HG03025 (cell line): ENCODE data around the gene TRMT44.

Source experiments
- ATAC-seq: cut with Tn5 transposase; IDR thresholded peaks from one replicate; pipeline ENCODE4 v1.9.1; 2021; ENCODE audit warnings: mild to moderate bottlenecking, moderate library complexity; ENCODE audit not compliant: unreplicated experiment, low FRiP score

TRMT44 gene

DNA sequence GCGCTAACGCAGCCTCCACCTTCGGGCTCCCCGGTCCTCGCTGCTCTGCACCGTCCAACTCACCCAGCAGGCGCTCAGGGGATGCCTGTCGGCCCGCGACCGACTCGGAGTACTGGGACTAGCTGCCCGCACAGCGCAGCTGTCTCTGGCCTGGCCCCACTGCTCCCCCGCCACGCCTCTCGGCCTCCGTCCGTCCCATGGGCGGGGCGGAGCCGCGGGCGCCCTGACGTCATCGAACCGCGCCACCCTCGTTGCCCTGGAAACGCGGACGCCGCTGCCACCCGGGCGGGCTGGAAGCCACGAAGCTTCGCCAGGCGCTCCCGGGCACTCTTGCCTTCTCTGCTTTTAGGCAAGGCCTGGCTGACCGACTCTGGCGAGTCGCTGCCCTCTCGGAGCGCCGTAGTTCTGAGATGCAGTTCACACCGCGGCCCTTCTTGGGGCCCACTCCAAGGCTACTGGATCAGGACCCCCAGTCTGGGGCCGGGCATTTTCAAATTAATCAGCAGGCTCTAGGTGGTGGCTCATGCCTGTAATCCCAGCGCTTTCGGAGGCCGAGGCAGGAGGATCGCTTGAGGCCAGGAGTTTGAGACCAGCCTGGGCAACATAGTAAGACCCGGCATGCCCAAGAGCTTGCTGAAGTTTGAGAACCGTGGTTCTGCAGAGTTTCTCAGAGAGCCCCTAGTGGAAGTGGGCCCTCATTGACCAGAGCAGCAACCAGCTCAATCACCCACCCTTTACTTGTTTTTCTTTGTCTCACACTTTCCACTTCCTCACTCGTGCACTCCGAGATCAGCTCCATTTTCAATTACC lies 12.1 kb upstream of the TRMT44 start:
- peak; percentile 89 for ATAC-seq

GRCh38 chr4:8431553-8431952 lies 9.0 kb upstream of the TRMT44 start:
- ATAC-seq, result no peak

DNA sequence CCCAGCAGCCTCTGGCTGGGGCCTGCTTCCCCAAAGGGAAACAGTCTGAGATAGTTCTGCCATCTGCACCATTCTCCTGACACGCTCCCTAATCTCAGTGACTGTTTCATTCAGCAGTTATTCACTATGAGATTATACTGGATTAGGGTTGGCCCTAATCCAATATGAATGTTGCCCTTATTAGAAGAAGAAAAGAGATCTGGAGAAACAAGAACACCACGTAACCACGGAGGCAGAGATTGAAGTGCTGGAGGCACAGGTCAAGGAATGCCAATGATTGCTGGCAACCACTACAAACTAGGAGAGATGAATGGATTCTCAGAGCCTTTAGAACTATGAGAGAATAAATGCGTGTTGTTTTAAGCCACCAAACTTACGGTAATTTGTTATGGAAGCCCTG lies 7.4 kb upstream of the TRMT44 start:
- ATAC-seq, result no peak

GRCh38 chr4:8434251-8435073 lies 6.1 kb upstream of the TRMT44 start:
- ATAC-seq, result no peak

- ATAC-seq, result peak; percentile 69
Observed at GRCh38 chr4:8435656-8436121, 4.9 kb upstream of the TRMT44 start.

DNA sequence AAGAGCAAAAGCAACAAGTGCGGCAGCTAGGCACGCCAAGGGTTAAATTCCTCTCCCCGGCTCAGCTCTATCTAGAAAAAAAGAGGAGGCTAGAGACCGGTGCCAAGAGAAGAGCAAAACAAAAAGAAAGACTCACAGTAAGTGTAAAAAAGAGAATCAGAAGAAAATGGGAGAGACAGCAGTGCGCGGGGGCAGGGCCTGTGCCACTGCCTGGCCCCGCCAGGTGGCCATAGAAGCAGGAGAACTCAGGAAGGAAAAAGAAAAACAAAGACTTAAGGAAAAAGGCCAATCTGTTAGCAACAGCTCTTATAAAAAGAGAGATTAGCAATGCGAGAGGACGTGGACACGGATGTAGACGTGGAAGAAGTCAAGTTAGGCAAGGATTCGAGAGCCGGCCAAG lies 3.3 kb upstream of the TRMT44 start:
- ATAC-seq, result no peak

DNA sequence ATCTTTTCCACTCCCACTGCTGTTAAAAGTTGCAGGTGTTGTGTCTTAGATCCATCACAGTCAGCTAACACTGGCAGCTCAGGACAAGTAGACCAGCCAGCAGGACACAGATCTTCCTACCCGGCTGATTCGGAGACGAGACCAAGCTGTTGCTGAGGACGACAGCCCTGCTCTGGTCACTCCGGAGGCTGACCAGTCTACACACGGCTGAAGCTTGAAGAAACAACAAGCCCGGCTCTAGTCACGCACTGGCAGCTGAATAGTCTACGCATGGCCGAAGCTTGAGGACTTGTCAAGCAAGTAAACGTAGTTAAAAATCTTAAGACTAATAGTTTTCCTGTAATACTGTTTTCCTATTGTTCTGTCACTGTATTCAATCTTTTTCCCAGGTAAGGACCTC lies 1.8 kb upstream of the TRMT44 start:
- no peak for ATAC-seq

DNA sequence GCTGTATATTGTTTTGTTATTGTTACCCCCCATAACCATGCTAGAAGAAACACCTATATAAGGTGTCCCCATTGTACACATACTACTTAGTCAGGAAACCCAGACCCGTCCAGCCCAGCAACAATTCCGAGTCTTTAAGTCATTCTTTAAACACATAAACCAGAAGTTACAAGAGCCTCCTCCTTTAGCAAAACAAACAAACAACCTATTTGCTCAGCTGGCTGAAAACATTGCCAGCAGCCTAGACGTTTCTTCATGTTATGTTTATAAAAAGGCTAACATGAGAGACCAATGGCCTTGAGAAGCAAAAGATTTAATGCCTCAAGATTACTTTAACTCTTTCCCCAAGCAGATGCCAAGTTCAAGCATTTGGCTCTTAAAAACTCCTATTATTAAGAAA lies 1.4 kb upstream of the TRMT44 start:
- no peak for ATAC-seq

- peak; percentile 22 for ATAC-seq
Observed at GRCh38 chr4:8439914-8440491, 574 bp upstream of the TRMT44 start.

DNA sequence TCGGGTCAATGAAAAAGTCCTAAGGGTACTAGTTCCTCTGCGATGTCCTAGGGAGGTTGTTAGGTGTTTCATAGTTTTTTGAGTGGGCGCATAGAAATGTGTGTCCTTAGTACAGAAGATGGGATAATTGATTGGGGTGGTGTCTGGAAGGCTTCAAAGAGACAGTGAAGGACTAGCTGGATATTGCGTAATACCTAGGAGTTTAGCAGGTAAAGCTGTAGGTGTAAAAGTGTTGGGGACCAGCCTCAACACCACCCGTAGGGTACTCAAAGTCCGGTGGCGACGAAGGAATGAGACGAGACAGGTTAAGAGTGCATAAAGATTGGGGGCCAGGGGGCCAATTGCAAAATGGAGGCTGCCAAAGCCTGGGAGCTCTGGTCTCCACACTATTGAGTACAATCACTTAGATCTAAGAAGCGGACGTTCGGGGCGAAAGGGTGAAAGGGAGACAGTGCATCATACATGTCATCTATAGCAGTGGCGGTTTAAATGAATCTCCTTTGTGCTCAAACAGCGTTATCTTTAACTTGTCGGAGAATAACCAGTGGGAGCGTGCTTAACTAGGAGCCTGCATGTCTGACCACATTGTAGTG lies 1.0 kb downstream of the TRMT44 start:
- no peak for ATAC-seq

GRCh38 chr4:8442596-8443358 lies 2.2 kb downstream of the TRMT44 start:
- no peak for ATAC-seq

- ATAC-seq, result no peak
Observed at GRCh38 chr4:8443801-8444200, 3.2 kb downstream of the TRMT44 start.

- ATAC-seq, result no peak
Observed at GRCh38 chr4:8446122-8446521, 5.5 kb downstream of the TRMT44 start.

DNA sequence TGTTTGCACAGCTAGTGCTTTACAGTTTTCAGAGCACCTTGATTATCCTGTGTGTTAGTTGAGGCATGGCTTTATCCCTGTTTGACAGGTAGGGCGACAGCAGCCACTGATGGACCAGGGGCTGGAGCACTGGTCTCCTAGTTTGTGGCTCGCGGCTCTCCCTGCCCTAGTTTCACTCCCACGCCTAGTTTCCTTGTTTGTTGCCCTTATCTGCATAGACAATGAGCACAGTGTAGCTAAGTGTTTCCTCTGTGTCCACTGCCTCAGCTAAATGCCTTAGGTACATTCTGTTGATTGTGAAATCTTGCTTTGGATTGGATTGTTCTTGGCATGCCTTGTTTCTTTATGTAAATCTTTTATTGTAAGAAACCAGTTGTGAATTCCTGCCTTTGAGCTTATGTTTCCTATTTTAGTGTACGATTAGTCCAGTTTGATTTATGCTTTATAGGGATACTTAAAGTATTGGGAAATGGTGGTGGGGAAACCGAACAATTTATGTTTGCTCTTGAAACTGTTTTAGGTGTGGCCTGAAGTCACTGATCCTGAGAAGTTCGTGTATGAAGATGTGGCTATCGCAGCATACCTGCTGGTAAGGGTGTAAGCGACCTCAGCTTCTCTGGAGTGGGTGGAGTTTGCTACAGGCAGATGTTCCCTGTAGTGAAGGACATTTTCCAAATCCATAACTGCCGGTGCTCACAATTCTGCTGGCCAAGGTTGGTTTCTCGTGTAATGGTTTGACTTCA lies 11.0 kb downstream of the TRMT44 start:
- no peak for ATAC-seq

DNA sequence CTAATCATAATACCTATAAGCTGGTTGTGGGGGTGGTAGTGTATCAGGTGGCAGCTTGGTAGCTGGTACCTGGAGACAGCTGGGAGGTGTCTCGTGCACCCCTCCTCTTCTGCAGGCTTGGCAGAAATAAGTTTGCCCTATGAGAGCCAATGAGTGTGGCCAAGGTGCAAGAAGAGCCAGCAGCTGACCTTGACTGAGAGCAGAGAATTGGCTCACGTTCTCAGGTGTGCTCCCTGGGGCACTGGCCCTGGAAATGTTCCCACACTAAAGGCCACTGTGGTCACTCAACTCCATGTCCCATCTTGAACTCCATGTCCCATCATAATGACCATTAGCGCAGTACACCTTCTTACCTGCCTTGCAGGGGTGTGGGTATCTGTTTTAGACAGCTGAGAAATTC lies 13.4 kb downstream of the TRMT44 start:
- no peak for ATAC-seq

DNA sequence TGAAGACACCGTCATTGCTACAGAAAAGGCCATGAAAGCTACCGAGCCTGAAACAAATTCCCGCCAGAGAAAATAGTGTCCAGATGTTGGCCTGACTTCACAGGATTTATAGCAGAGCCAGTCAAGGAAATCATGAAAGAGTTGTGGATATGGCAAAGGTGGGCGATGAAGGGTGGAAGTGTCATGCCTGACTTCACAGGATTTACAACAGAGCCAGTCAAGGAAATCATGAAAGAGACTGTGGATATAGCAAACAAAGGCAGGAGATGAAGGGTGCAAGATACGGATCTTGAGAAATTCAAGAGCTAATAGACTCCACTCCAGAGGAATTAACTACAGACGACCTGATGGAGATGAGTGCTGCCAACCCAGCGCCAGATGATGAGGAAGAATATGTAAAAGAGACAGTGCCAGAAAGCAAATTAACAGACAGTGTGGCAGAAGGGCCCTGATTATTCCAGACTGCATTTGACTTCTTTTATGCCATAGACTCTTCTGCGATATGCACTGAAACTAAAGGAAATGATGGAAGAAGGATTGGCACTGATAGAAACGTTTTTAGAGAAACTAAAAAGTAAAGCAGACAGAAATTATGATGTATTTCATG lies 17.2 kb downstream of the TRMT44 start:
- no peak for ATAC-seq

GRCh38 chr4:8459867-8460445 lies 19.4 kb downstream of the TRMT44 start:
- ATAC-seq, result no peak

GRCh38 chr4:8461086-8461485 lies 20.5 kb downstream of the TRMT44 start:
- no peak for ATAC-seq

GRCh38 chr4:8461616-8462015 lies 21.0 kb downstream of the TRMT44 start:
- ATAC-seq, result no peak
